ENCODE measurements around the gene PMPCA.

DNA sequence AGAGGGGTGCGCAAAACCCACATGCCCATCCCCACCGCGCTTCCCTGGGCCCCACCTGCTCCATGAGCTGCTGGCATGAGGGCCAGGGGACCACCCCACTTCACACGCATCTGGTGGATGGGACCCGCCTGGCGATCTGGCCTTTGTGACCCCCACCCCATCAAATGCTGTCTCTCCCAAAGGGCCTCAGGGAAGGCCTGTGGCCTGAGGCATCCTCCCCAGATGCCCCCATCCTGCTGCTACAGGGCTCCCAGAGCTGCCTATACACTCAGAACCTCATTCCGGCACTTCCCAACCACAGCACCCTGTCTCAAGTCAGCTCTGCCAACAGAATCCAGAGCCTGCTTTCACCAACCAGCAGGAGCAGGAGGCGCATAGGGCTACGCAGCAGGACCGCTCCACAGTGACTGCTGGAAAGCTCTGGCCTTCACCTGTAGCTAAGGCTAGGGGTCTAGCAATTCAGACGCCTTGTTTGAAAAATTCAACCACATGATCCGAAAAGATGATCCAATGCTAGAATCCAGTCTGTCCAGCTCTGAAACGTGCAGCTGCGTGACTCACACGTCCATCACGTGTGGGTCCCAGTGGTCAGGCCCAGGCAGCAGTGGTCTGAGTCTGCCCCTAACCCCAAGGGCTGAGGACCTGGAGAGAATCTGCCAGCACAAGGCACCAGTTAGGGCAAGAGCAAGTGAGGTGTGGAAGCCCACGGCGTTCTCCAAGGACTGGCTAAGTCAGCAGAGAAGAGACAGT, 9.1 kb upstream of the PMPCA start:
- TF ChIP-seq, protein P1, sequence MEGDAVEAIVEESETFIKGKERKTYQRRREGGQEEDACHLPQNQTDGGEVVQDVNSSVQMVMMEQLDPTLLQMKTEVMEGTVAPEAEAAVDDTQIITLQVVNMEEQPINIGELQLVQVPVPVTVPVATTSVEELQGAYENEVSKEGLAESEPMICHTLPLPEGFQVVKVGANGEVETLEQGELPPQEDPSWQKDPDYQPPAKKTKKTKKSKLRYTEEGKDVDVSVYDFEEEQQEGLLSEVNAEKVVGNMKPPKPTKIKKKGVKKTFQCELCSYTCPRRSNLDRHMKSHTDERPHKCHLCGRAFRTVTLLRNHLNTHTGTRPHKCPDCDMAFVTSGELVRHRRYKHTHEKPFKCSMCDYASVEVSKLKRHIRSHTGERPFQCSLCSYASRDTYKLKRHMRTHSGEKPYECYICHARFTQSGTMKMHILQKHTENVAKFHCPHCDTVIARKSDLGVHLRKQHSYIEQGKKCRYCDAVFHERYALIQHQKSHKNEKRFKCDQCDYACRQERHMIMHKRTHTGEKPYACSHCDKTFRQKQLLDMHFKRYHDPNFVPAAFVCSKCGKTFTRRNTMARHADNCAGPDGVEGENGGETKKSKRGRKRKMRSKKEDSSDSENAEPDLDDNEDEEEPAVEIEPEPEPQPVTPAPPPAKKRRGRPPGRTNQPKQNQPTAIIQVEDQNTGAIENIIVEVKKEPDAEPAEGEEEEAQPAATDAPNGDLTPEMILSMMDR (IDR thresholded peaks at IDR 0.05; ENCODE audit: low read depth, low read length) = no peak
- TF ChIP-seq EZH2phosphoT487 (IDR thresholded peaks at IDR 0.05; ENCODE audit: low read depth) = no peak

Measured in OCI-LY3 (cell line).